HG02623 (cell line): Measurements from ENCODE around the gene FLII.
"Not testable (repeated sequence)": the region's sequence is repeated elsewhere in the genome, so short reads cannot be mapped to it uniquely, and the experiment has no call there.

Experiments used
- ATAC-seq: cut with Tn5 transposase; IDR thresholded peaks from one replicate; pipeline ENCODE4 v1.9.1; 2021; ENCODE audit warnings: moderate library complexity; ENCODE audit not compliant: unreplicated experiment

Gene FLII

DNA sequence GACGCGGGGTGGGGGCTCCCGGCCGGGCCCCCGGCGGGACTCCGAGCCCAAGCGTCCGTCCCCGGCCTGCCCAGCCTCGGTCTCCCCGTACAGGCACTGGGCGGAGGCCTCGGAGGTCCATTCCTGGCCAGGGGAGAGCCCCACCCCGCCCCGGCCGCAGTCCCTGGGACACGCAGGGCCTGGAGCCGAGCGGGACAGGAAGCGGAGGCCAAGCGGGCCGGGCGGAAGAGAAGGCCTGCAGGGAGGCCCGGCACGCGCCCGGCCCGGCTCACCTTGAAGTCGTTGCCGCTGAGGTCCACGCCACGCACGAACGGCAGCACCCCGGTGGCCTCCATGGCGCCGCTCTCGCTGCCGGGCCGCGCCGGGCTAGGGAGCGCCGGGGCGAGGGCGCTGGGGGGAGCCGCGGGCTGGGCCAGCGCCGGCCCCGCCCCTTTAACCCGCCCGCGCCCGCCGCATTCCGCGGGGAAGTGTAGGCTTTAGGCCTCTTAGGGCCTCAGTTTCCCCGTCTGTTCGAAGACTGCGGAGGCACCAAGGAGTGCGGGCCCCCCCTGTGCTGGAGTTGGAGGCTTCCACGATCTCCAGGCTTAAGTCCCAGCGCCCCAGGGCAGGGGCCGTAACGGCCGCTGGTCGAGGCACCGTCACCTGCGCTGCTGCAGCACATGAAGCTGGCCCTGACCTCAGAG lies at the start of gene FLII:
FLII (minus strand) TSS at position 383 of the 683 bp plus-strand sequence; CDS start at position 335, 48 bp downstream.
- ATAC-seq: no peak

DNA sequence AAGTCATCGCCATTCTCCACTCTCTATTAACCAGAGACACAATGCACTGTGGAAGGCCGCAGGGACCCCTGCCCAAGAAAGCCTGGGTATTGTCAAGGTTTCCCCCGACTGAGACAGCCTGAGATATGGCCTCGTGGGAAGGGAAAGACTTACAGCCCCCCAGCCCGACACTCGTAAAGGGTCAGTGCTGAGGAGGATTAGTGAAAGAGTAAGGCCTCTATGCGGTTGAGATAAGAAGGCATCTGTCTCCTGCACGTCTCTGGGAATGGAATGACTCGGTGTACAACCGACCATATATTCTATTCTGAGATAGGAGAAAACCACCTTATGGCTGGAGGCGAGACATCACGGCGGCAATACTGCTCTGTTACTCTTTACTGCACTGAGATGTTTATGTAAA lies 44.7 kb upstream of the FLII start:
- ATAC-seq: not testable (repeated sequence)

DNA sequence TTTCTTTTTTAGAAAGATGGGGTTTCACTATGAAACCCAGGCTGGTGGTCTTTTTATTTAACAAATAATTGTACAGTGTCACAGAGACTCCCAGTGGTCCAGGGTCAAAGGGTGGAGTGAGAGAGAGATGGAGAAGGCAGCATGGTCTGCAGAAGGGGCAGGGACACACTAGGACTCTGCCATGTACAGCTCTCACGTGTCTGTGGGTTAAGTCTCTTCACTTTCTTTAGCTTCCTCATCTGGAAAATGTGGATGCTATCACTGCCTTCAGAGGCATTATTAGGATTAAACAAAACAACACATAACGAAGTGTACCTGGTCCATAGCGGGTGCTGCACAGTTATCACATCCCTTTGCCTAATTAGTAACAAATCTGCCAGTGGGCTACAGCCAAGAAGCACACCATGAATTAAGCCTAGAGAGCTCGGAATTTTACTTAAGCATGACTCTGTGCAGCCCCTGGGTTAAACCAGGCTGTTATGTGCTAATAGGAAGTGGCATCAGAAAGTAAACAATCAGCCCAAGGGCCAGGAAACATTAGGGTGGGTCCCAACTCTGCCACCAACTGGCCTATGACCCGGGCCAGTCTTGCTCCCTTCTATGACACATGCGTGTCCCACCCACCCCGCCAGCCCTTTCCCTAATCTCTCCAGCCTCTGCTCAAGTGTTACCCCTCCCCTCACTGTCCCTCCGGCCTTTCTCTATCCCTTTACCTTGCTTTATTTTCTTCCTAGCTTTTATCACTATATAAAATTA lies 42.4 kb upstream of the FLII start:
- ATAC-seq: no peak

- ATAC-seq: not testable (repeated sequence)
Observed at GRCh38 chr17:18298061-18298460, 39.5 kb upstream of the FLII start.

- ATAC-seq: no peak
Observed at GRCh38 chr17:18291718-18292540, 33.4 kb upstream of the FLII start.

DNA sequence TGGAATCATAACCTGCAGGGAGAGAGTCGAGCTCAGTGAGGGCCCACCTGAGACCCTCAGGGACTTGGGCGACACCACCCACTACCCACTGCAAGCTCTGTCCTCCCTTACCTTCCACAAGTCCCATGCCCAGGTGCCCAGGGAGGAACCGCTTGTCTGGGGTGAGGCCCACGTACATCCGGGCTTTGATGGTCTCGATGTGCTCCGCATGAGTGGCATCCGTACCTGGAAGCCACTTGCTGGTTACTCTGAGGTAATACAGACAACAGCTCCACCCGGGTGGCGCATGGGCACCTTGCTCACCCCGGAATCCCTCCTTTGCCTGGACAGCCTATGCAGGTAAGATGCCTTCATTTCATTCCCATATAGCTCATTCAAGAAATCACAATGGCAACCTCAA lies 26.8 kb upstream of the FLII start:
- no peak for ATAC-seq

DNA sequence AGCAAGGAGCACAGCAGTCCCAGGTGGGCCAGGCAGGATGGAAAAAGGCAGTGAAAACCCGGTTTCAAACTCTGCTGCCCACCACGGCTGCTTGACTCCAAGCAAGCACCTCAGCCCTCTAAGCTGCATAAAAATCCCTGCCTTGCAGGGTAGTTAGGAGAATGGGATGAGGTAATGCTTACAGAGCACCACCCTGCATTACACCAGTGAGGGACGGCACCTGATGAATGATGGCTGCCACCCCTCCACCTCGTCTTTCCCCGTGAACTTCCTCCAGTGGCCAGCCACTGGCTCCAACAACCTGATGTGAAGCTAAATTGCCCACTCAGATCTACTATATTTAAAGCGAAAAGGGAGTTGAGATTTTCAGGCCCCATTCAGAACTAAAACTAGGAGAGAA lies 23.2 kb upstream of the FLII start:
- ATAC-seq: no peak

GRCh38 chr17:18280766-18281371 lies 22.3 kb upstream of the FLII start:
- no peak for ATAC-seq

- ATAC-seq: no peak
Observed at GRCh38 chr17:18280249-18280648, 21.7 kb upstream of the FLII start.

DNA sequence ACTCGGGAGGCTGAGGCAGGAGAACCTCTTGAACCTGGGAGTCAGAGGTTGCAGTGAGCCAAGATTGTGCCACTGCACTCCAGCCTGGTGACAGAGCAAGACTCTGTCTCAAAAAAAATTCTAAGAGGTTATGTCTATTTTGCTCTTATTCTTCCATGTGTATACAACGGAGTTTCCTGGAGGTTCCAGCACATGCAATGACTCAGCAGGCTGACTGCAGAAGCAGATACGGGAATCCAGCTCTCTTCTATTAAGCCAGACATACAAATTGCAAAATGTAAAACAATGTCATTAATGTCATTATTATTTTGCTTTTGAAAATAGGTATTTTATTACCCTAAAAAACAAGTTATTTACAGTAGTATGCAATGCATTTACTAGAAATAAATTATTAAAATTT lies 20.3 kb upstream of the FLII start:
- ATAC-seq: no peak

- ATAC-seq: no peak
Observed at GRCh38 chr17:18277076-18277475, 18.5 kb upstream of the FLII start.

DNA sequence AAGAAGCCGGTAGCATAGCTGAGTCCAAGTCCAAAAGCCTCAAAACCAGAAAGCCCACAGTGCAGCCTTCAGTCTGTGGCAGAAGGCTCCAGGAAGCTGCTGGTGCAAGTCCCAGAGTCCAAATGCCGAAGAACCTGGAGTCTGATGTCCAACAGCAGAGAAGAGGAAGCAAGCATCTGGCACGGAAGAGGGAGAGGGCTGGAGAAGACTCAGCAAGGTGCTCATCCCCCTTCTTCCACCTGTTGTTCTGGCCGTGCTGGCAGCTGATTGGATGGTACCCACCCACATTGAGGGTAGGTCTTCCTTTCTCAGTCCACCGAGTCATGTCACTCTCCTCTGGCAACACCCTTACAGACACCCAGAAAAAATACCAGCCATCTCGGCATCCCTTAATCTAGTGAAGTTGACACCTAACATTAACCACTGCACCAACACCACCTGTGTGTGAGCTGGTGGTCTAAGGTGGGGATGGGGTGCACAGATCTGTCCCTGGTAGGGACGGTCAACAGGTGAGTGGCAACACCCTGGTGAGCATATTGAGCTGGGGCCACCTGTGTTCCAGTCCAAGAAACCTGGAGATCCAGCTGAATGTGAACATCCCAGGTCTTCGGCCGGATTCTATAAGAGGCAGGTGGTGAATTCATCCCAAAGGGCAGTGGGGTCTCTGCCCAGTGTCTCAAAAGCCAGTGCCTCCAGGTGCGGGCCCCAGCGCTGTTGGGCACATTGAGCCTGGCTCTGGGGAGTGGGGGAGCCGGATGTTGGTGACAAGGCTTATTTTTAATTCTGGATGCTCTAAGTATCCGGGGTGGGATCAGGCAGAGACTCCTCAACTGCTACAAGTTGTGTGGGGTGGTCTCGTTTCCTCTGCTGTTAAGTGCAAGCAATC lies 11.8 kb upstream of the FLII start:
- ATAC-seq: no peak

DNA sequence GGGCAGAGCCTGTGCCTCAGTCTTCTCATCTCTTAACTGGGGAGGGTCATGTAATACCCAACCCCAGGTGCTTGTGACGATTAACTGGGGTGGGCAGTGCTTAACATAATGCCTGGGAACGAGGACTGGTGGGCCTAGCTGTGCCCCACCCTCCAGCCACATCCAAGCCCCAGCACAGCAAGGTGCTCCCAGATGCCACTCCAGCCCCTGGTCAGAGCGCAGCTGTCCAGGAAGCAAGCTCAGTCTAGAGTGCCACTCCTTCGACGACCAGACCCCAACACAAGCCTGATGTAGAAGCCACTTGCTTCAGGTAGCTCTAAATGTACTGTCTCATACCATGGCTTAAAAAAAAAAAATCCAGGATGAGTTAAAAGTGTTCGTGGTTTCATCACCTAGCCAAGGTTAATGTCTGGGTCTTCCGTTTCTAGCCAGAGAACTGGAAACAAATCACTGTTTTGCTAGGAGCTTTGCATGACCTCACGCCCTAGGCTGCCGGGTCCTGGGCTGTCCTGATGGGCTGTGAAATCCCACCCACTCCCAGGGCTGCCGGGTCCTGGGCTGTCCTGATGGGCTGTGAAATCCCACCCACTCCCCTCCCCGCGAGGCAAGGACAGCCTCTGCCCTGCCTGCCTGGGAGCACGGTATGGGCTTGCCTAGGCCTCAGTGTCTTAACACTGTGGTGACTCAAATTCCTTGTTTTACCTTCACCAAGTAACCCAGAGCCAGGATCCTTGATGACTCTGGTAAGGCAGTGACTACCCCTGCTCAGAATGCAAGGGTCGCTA lies 9.6 kb upstream of the FLII start:
- no peak for ATAC-seq

GRCh38 chr17:18267366-18267765 lies 8.8 kb upstream of the FLII start:
- no peak for ATAC-seq

DNA sequence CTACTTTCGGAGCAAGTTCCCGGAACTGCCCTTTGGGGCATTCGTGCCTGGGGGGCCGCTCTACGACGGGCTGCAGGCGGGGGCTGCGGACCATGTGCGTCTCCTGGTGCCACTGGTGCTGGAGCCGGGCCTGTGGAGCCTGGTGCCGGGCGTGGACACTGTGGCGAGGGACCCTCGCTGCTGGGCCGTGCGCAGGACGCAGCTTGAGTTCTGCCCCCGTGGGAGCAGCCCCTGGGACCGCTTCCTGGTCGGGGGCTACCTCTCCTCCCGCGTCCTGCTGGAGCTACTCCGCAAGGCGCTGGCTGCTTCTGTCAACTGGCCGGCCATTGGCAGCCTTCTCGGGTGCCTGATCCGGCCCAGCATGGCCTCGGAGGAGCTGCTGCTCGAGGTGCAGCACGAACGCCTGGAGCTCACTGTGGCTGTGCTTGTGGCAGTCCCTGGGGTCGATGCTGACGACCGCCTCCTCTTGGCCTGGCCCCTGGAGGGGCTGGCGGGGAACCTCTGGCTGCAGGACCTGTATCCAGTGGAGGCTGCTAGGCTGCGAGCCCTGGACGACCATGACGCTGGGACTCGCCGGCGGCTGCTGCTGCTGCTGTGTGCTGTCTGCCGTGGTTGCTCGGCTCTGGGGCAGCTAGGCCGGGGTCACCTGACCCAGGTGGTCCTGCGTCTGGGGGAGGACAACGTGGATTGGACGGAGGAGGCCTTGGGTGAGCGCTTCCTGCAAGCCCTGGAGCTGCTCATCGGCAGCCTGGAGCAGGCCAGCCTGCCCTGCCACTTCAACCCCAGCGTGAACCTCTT lies 5.5 kb upstream of the FLII start:
- ATAC-seq: no peak

DNA sequence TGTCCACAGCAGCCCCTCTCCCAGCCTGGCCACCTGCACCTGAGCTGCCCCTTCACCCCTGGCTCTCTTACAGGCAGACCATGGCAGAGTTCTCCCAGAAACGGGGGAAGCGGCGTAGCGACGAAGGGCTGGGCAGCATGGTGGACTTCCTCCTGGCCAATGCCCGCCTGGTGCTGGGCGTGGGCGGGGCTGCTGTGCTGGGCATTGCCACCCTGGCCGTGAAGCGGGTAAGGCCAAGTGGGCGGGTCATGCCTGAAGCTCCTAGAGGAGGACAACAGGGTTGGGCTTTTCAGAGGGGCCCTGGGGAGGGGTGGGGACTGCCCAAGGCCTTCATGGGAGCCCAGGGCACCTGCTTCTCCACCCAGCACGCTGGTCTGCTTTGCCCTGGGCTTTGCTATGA lies 4.1 kb upstream of the FLII start:
- ATAC-seq: no peak

- no peak for ATAC-seq
Observed at GRCh38 chr17:18262111-18262510, 3.6 kb upstream of the FLII start.

DNA sequence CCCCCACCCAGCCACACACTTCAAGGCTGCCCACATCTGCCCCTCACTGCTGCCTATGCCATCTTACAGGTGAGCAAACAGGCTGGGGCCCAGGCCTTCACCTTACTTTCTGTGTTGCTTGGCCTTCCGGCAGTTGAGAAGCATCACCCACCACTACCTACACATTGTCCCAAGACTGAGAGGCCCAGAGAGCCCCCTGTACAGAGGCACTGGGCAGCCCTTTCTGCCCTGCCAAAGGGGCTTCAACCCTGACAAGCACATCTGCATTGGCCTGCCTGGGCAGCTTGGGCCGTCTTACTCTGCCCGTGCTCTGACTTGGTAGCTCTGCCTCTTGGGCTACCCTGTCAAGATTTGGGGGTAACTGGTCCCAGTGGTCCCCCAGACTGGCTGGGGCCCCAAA lies 3.1 kb upstream of the FLII start:
- ATAC-seq: no peak

GRCh38 chr17:18261146-18261515 lies 2.6 kb upstream of the FLII start:
- ATAC-seq: peak; percentile 6
